Activated T-helper 1 cell treated with anti-CD3 and anti-CD28 coated beads, Interleukin-12 subunit alpha, Interleukin-12 subunit beta, Interleukin-2, Interleukin-4 antibody, amounts not matched to agents 30 ng/mL and 10 ng/mL and 1 ng/mL, durations not matched to agents 14 hours and 24 hours and 36 hours (primary cell): ENCODE data around the gene KLHDC7A. TPM values are rescaled to one million over a fixed set of nuclear protein-coding genes. Genes with fewer than 3 reads are reported as not detected.

Experiments used
- DNase-seq: peaks from one replicate; pipeline ENCODE4 v3.0.0; 2021; ENCODE audit warnings: low spot score
- H3K27ac Mint-ChIP-seq: one replicate; pipeline ENCODE4 v1.8.0; 2021; ENCODE audit warnings: mild to moderate bottlenecking, mixed read lengths
- H3K27me3 Mint-ChIP-seq: one replicate; pipeline ENCODE4 v1.8.0; 2022; ENCODE audit warnings: mild to moderate bottlenecking, moderate library complexity, mixed read lengths; ENCODE audit not compliant: insufficient read depth
- H3K36me3 Mint-ChIP-seq: one replicate; pipeline ENCODE4 v1.8.0; 2021; ENCODE audit warnings: low read depth, mixed read lengths
- H3K4me1 Mint-ChIP-seq: one replicate; pipeline ENCODE4 v1.8.0; 2021; ENCODE audit warnings: low read depth, mixed read lengths
- H3K4me3 Mint-ChIP-seq: one replicate; pipeline ENCODE4 v1.8.0; 2021; ENCODE audit warnings: mild to moderate bottlenecking, moderate library complexity, mixed read lengths
- H3K9me3 Mint-ChIP-seq: one replicate; pipeline ENCODE4 v1.8.0; 2021; ENCODE audit warnings: mixed read lengths
- intact Hi-C: fragments of 100-400 bp; cut with micrococcal nuclease; formaldehyde crosslinking; loops from one replicate; pipeline ENCODE4 v1.15.1; 2024
- total RNA-seq: library from RNA; stranded (reverse); gene quantifications from 2 replicates; pipeline ENCODE4 v1.2.3, GENCODE V29; 2022

Gene KLHDC7A
- total RNA-seq, 1 donor from 2014 or later: not detected

DNA sequence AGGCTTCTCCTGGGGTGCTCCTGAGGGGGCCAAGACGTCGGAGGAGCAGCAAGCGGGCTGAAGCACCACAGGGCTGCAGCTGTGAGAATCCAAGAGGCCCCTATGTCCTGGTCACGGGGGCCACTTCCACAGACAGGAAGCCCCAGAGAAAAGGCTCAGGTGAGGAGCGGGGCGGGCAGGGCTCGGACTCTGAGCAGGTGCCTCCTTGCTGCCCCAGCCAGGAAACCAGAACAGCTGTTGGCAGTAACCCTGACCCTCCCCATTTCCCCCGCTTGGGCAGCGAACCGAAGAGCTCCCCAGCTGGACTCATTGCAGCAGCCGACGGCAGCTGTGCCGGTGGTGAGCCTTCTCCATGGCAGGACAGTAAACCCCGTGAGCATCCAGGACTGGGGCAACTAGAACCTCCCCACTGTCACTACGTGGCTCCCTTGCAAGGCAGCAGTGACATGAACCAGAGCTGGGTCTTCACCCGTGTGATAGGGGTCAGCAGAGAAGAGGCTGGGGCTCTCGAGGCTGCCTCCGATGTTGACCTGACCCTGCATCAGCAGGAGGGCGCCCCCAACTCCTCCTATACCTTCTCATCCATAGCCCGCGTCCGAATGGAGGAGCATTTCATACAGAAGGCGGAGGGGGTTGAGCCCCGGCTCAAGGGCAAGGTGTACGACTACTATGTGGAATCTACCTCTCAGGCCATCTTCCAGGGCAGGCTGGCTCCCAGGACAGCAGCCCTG lies 625 bp downstream of the KLHDC7A start:
- Mint-ChIP-seq H3K4me1 (no peaks in the 10 kb centered on the region), H3K27me3 (no peaks in the 10 kb centered on the region), H3K4me3 (no peak overlapping the region), H3K9me3 (no peaks in the 10 kb centered on the region), H3K27ac (no peak overlapping the region), H3K36me3 (no peaks in the 10 kb centered on the region)
- no peak for DNase-seq
- intact Hi-C loops: no loop called here

GRCh38 chr1:18481921-18482701 lies 1.4 kb downstream of the KLHDC7A start:
- no peaks in the 10 kb centered on the region for H3K36me3 Mint-ChIP-seq
- no peaks in the 10 kb centered on the region for H3K9me3 Mint-ChIP-seq
- H3K4me1 Mint-ChIP-seq: no peaks in the 10 kb centered on the region
- intact Hi-C loops: no loop called here
- no peak overlapping the region for H3K27ac Mint-ChIP-seq
- no peak overlapping the region for H3K4me3 Mint-ChIP-seq
- no peaks in the 10 kb centered on the region for H3K27me3 Mint-ChIP-seq
- no peak for DNase-seq

- intact Hi-C loops: no loop called here
- no peaks in the 10 kb centered on the region for H3K9me3 Mint-ChIP-seq
- no peaks in the 10 kb centered on the region for H3K36me3 Mint-ChIP-seq
- no peaks in the 10 kb centered on the region for H3K4me1 Mint-ChIP-seq
- H3K4me3 Mint-ChIP-seq: no peak overlapping the region
- H3K27ac Mint-ChIP-seq: no peak overlapping the region
- H3K27me3 Mint-ChIP-seq: no peaks in the 10 kb centered on the region
- DNase-seq: no peak
Observed at GRCh38 chr1:18482721-18483425, 2.1 kb downstream of the KLHDC7A start.

DNA sequence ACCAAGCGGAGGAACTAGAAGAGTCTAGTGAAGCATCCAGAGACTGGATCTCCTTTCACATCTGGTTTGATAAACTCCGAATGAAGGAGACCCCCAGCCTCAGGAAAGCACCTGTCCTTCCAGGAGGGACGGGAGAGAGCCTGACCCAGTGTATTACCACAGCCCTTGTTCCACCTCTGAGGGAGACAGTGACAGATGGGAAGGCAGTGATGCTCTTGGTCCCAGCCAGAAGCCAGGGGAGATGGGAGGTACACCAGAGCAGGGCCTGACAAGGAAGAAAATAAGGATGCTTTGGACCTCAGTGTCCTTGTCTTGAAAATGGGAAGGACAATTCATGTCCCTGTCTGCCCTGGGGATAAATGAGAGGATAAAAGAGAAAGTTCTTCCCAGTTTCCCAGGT lies 3.5 kb downstream of the KLHDC7A start:
- no peak for DNase-seq
- intact Hi-C loops: no loop called here
- H3K36me3 Mint-ChIP-seq: no peaks in the 10 kb centered on the region
- no peak overlapping the region for H3K27ac Mint-ChIP-seq
- H3K4me1 Mint-ChIP-seq: no peaks in the 10 kb centered on the region
- H3K4me3 Mint-ChIP-seq: no peak overlapping the region
- H3K27me3 Mint-ChIP-seq: no peaks in the 10 kb centered on the region
- H3K9me3 Mint-ChIP-seq: no peaks in the 10 kb centered on the region

DNA sequence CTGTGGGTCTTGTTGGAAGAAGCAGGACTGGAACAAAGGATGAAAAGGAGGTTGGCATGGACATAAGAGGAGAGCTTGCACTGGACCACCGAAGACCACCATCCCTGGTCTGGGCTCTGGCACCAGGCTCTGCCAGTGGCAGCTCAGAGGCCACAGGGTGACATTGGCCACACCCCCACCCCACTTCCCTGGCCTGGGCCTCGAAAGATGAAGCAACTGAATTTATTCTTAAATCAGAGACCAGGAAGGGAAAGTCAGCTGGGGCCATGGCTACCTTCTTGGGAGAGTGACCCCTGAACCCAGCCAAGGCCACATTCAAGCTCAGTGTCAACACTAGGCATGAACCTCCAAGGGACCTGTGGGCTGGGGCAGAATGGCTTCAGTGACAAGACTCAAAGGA lies 4.0 kb downstream of the KLHDC7A start:
- Mint-ChIP-seq H3K4me3 (no peak overlapping the region), H3K4me1 (no peaks in the 10 kb centered on the region)

DNA sequence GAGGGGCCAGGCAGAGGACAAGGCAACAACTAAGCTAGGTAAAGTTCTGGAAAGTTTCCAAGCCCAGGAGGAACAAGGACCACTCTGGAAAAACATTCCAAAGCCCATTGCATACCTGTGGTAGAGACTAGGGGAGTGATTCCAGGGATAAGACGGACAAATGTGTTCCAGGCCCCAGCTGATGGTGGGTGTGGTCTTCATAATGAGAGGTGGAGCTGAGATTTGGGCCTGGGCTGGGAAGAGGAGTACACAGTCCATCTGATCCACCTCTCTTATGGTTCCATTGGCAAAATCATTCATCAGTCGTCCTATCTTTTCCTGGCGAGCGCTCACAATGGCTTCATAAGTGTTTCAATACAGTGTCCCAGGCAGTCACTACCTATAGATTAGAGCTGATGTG lies 4.5 kb downstream of the KLHDC7A start:
- H3K4me1 Mint-ChIP-seq: no peaks in the 10 kb centered on the region
- intact Hi-C loops: no loop called here
- DNase-seq: no peak
- H3K36me3 Mint-ChIP-seq: no peaks in the 10 kb centered on the region
- no peaks in the 10 kb centered on the region for H3K9me3 Mint-ChIP-seq
- H3K27ac Mint-ChIP-seq: no peak overlapping the region
- no peak overlapping the region for H3K4me3 Mint-ChIP-seq
- H3K27me3 Mint-ChIP-seq: no peaks in the 10 kb centered on the region

More for the DNA sequence above, 4.0 kb downstream of the KLHDC7A start:
- H3K27me3 Mint-ChIP-seq: no peaks in the 10 kb centered on the region
- no peaks in the 10 kb centered on the region for H3K9me3 Mint-ChIP-seq
- no peaks in the 10 kb centered on the region for H3K36me3 Mint-ChIP-seq
- no peak overlapping the region for H3K27ac Mint-ChIP-seq
- no peak for DNase-seq
- intact Hi-C loops: no loop called here

GRCh38 chr1:18486195-18486594 lies 5.5 kb downstream of the KLHDC7A start:
- intact Hi-C loops: no loop called here
- no peaks in the 10 kb centered on the region for H3K4me1 Mint-ChIP-seq
- no peaks in the 10 kb centered on the region for H3K36me3 Mint-ChIP-seq
- no peak for DNase-seq
- peaks cover 2% of the 10 kb centered on the region for H3K27me3 Mint-ChIP-seq
- no peak overlapping the region for H3K4me3 Mint-ChIP-seq
- no peak overlapping the region for H3K27ac Mint-ChIP-seq
- H3K9me3 Mint-ChIP-seq: no peaks in the 10 kb centered on the region

DNA sequence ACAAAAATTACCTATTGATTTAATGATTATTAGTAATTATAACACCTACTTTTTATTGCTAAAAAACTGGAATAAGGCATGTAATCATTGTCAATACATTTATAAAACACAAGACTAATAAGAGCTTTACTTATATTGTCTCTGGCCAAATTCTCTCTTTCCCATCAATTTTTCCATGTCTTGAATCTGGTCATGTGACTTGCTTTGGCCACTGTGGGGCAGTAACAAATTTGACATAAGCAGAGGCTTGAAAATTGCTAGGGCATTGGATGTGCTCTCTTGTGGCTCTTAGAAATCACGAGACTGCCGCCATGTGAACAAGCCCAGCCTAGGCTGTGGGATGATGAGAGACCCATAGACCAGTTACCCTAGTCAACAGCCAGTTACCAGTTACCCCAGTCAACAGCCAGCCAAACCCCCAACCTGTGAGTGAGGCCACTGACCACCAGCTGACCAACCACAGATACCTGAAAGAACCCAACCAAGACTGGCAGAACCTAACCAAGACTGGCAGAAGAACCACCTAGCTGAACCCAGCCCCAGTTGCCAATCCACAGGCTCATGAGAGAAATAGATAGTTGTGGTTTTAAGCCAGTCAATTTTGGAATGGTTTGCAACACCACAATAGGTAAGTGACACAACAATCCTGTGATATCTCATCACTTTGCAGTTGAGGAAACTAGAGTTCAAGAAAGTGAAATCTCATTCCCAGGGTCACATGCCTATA lies 8.8 kb downstream of the KLHDC7A start:
- Mint-ChIP-seq H3K4me3 (no peak overlapping the region), H3K9me3 (no peaks in the 10 kb centered on the region), H3K27ac (no peak overlapping the region), H3K36me3 (no peaks in the 10 kb centered on the region), H3K27me3 (peaks cover 2% of the 10 kb centered on the region), H3K4me1 (no peaks in the 10 kb centered on the region)
- no peak for DNase-seq
- intact Hi-C loops: no loop called here

DNA sequence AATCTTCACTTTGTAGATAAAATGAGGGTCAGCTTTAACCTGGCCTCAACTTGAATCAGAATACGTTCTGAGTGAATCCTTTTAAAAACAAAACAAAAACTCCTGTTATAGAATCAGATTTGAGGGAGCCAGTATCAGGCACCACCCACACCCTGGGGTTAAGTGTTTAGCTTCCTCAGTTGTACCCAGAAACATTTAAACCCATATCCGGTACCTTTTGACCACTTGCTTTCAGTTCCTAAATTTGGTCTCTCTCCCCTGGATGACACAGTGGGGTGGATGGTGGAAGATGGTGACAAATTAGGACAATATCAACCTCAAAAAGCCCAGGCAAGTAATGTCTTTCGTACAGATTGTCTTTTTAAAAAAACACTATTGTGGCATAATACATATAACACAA lies 10.4 kb downstream of the KLHDC7A start:
- Mint-ChIP-seq H3K4me3 (no peak overlapping the region), H3K27me3 (peaks cover 2% of the 10 kb centered on the region), H3K4me1 (no peaks in the 10 kb centered on the region), H3K36me3 (no peaks in the 10 kb centered on the region), H3K9me3 (no peaks in the 10 kb centered on the region), H3K27ac (no peak overlapping the region)
- intact Hi-C loops: no loop called here
- no peak for DNase-seq

DNA sequence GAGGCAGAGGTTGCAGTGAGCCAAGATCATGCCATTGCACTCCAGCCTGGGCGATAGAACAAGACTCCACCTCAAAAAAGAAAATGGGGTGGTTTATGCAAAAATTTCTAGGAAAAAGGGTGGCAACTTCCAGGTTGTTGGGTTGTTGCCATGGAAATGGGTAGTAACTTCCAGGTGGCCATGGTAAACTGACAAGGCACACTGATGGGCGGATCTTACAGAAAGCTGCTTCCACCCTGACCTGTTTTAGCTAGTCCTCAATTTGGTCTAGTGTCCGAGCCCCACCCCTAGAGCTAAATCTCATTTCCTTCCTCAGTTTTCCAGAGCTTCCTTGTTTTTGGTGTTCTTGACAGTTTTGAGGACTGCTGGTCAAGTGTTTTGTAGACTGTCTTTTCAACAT lies 13.6 kb downstream of the KLHDC7A start:
- no peak for DNase-seq
- Mint-ChIP-seq H3K9me3 (no peaks in the 10 kb centered on the region), H3K36me3 (no peaks in the 10 kb centered on the region), H3K27me3 (peaks cover 2% of the 10 kb centered on the region), H3K4me1 (no peaks in the 10 kb centered on the region), H3K4me3 (no peak overlapping the region), H3K27ac (no peak overlapping the region)
- intact Hi-C loops: no loop called here

- no peaks in the 10 kb centered on the region for H3K36me3 Mint-ChIP-seq
- no peaks in the 10 kb centered on the region for H3K4me1 Mint-ChIP-seq
- H3K27me3 Mint-ChIP-seq: peaks cover 1% of the 10 kb centered on the region
- H3K27ac Mint-ChIP-seq: no peak overlapping the region
- H3K4me3 Mint-ChIP-seq: no peak overlapping the region
- H3K9me3 Mint-ChIP-seq: no peaks in the 10 kb centered on the region
- DNase-seq: no peak
- intact Hi-C loops: no loop called here
Observed at GRCh38 chr1:18495635-18496034, 14.9 kb downstream of the KLHDC7A start.

DNA sequence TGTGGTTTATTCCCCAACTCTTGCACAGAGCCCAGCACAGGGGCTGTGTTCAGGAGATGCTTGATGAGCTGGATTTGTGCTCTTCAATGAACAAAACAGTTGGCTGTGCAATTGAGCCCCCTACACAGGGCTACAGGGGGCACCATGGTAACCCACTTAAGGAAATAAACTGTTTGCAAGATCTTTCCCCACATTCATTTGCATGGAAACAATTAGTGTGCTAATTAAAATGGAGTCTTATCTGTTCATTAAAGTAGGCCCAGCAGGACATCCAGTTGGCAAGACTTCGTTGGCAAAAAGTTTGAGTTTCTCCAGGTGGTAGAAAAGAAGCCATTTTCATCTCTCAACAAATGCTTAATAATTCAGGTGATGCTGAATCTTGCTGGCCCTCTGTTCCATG lies 15.3 kb downstream of the KLHDC7A start:
- H3K4me1 Mint-ChIP-seq: no peaks in the 10 kb centered on the region
- intact Hi-C loops: no loop called here
- DNase-seq: no peak
- no peaks in the 10 kb centered on the region for H3K36me3 Mint-ChIP-seq
- H3K4me3 Mint-ChIP-seq: no peak overlapping the region
- no peaks in the 10 kb centered on the region for H3K27me3 Mint-ChIP-seq
- no peaks in the 10 kb centered on the region for H3K9me3 Mint-ChIP-seq
- H3K27ac Mint-ChIP-seq: no peak overlapping the region
